Upper lobe of left lung (tissue), 6 donors: ENCODE results near the gene GNB5. TPM values are rescaled to one million over a fixed set of nuclear protein-coding genes. Genes with fewer than 3 reads are reported as not detected.

Experiments
- ATAC-seq, 2 donors: fragments of 200-7000 bp; cut with Tn5 transposase; one replicate each; pipeline ENCODE4 v1.9.1; 2022; ENCODE audit warnings: mild to moderate bottlenecking in 2 of 2, moderate library complexity in 2 of 2; ENCODE audit not compliant: low FRiP score in 2 of 2
- DNase-seq, 2 donors: peaks; one replicate each; pipeline ENCODE4 v3.0.0-alpha.2; 2019 to 2020
- H3K27ac ChIP-seq, 4 donors: fragments of 200-600 bp; sonication (generic); one replicate each; pipeline ENCODE4 v1.5.1; 2016 to 2019
- H3K27me3 ChIP-seq, 4 donors: fragments of 200-600 bp; sonication (generic); one replicate each; pipeline ENCODE4 v1.5.1; 2017 to 2019
- H3K36me3 ChIP-seq, 4 donors: fragments of 200-600 bp; sonication (generic); one replicate each; pipeline ENCODE4 v1.5.1; 2016 to 2019
- H3K4me1 ChIP-seq, 4 donors: fragments of 200-600 bp; sonication (generic); one replicate each; pipeline ENCODE4 v1.5.1; 2018 to 2019
- H3K4me3 ChIP-seq, 4 donors: fragments of 200-600 bp; sonication (generic); one replicate each; pipeline ENCODE4 v1.5.1; 2017 to 2019; ENCODE audit warnings: mild to moderate bottlenecking in 2 of 4, moderate library complexity in 1 of 4
- H3K9me3 ChIP-seq, 4 donors: fragments of 200-600 bp; sonication (generic); one replicate each; pipeline ENCODE4 v1.5.1; 2018 to 2019
- CTCF ChIP-seq, 6 experiments: fragments of 450-650 bp in 4 of 6; fragments of 200-600 bp in 2 of 6; sonication (generic) in 2 of 6; IDR thresholded peaks; one replicate each; pipeline ENCODE4 v1.5.1; 2016 to 2019; ENCODE audit warnings: antibody characterized with exemption in 6 of 6
- EP300 ChIP-seq, 4 donors: sonication (generic); formaldehyde crosslinking; IDR thresholded peaks; one replicate each; pipeline ENCODE4 v1.5.1; 2017; ENCODE audit warnings: antibody characterized with exemption in 4 of 4, control low read depth in 2 of 4
- POLR2A ChIP-seq, 4 donors: fragments of 450-650 bp; IDR thresholded peaks; one replicate each; pipeline ENCODE4 v1.5.1; 2016 to 2017; ENCODE audit warnings: antibody characterized with exemption in 4 of 4, mild to moderate bottlenecking in 2 of 4
- POLR2AphosphoS5 ChIP-seq, 2 donors: sonication (generic); formaldehyde crosslinking; IDR thresholded peaks; one replicate each; pipeline ENCODE4 v1.5.1; 2017; ENCODE audit warnings: antibody characterized with exemption in 2 of 2
- WGBS, 2 donors: methylation state at CpG; one replicate each; pipeline ENCODE4 v1.1.5; 2017 to 2018; 5-methylcytosine and 5-hydroxymethylcytosine counted together
- total RNA-seq, 6 donors: library from RNA; depleted of rRNA in 4 of 6; stranded (reverse); fragments of >200 nt in 4 of 6; gene quantifications; one replicate each; pipeline versions ENCODE4 v1.1.0 to v1.2.1, GENCODE V29; 2016 to 2021
- donor health status: DM: no; HTN: no; CAD: no; lungs with moderate emphysema.
- donor health status: DM: no; HTN: yes; CAD: no; lungs with severe emphysema.

Gene GNB5
- total RNA-seq, 6 donors from 2014 or later: 14.7 to 56.8 (median 31.0) TPM

GRCh38 chr15:52220937-52221660, 29.9 kb upstream of the GNB5 start:
- no peak for ATAC-seq
- no peak for TF ChIP-seq CTCF (IDR thresholded peaks at IDR 0.05)
- TF ChIP-seq POLR2AphosphoS5 (IDR thresholded peaks at IDR 0.05): no peak
- TF ChIP-seq EP300 (IDR thresholded peaks at IDR 0.05): no peak
- no peak for TF ChIP-seq POLR2A (IDR thresholded peaks at IDR 0.05)

GRCh38 chr15:52220251-52220650, 29.1 kb upstream of the GNB5 start:
- TF ChIP-seq EP300 (IDR thresholded peaks at IDR 0.05): no peak
- Histone ChIP-seq H3K4me1 (no peaks in the 10 kb centered on the region), H3K4me3 (no peak overlapping the region), H3K27ac (no peak overlapping the region), H3K9me3 (no peaks in the 10 kb centered on the region), H3K36me3 (peaks cover 0 to 13% (median 6%) of the 10 kb centered on the region in 4 donors), H3K27me3 (no peaks in the 10 kb centered on the region)
- WGBS, 2 donors: 82 to 86% methylated on average over 6 of the region's 6 CpGs
- DNase-seq: no peak
- ATAC-seq: no peak

More at GRCh38 chr15:52220937-52221660, 29.9 kb upstream of the GNB5 start:
- 74 to 75% methylated on average over 7 of the region's 7 CpGs for WGBS, 2 donors
- peaks cover 0 to 13% (median 6%) of the 10 kb centered on the region in 4 donors for H3K36me3 ChIP-seq
- no peak overlapping the region for H3K4me3 ChIP-seq
- H3K9me3 ChIP-seq: no peaks in the 10 kb centered on the region
- no peak for DNase-seq
- H3K4me1 ChIP-seq: no peaks in the 10 kb centered on the region
- H3K27ac ChIP-seq: no peak overlapping the region
- H3K27me3 ChIP-seq: no peaks in the 10 kb centered on the region

- Histone ChIP-seq H3K9me3 (no peaks in the 10 kb centered on the region), H3K4me1 (no peaks in the 10 kb centered on the region), H3K27ac (no peak overlapping the region), H3K27me3 (no peaks in the 10 kb centered on the region), H3K36me3 (peaks cover 0 to 10% (median 3%) of the 10 kb centered on the region in 4 donors), H3K4me3 (no peak overlapping the region)
- 98 to 100% methylated on average over 4 of the region's 4 CpGs for WGBS, 2 donors
- TF ChIP-seq EP300 (IDR thresholded peaks at IDR 0.05): no peak
- no peak for TF ChIP-seq POLR2AphosphoS5 (IDR thresholded peaks at IDR 0.05)
- no peak for TF ChIP-seq POLR2A (IDR thresholded peaks at IDR 0.05)
- TF ChIP-seq CTCF (IDR thresholded peaks at IDR 0.05): no peak
- DNase-seq (no peak), ATAC-seq (no peak)
Measured at GRCh38 chr15:52218816-52219215, 27.6 kb upstream of the GNB5 start.

GRCh38 chr15:52218371-52218770, 27.2 kb upstream of the GNB5 start:
- whole genome bisulfite sequencing, 2 donors: 65 to 68% methylated on average over 3 of the region's 3 CpGs

GRCh38 chr15:52217186-52217585, 26.0 kb upstream of the GNB5 start:
- DNase-seq: peak in 1 of 2 donors; percentile 31

More at GRCh38 chr15:52218371-52218770, 27.2 kb upstream of the GNB5 start:
- no peak for ATAC-seq
- Histone ChIP-seq H3K27ac (no peak overlapping the region), H3K27me3 (no peaks in the 10 kb centered on the region), H3K9me3 (no peaks in the 10 kb centered on the region), H3K36me3 (peaks cover 0 to 11% (median 4%) of the 10 kb centered on the region in 4 donors), H3K4me3 (no peak overlapping the region), H3K4me1 (no peaks in the 10 kb centered on the region)
- TF ChIP-seq CTCF (IDR thresholded peaks at IDR 0.05): no peak
- no peak for DNase-seq

More at GRCh38 chr15:52217186-52217585, 26.0 kb upstream of the GNB5 start:
- peaks cover 0 to 17% (median 4%) of the 10 kb centered on the region in 4 donors for H3K36me3 ChIP-seq
- no peak overlapping the region for H3K27ac ChIP-seq
- ATAC-seq: peak in 1 of 2 donors; percentile 44
- 82 to 85% methylated on average over 10 of the region's 10 CpGs for WGBS, 2 donors
- H3K27me3 ChIP-seq: no peaks in the 10 kb centered on the region
- TF ChIP-seq POLR2AphosphoS5 (IDR thresholded peaks at IDR 0.05): no peak
- no peak for TF ChIP-seq CTCF (IDR thresholded peaks at IDR 0.05)
- no peak for TF ChIP-seq EP300 (IDR thresholded peaks at IDR 0.05)
- no peak for TF ChIP-seq POLR2A (IDR thresholded peaks at IDR 0.05)
- no peaks in the 10 kb centered on the region for H3K9me3 ChIP-seq
- no peak overlapping the region for H3K4me3 ChIP-seq
- no peaks in the 10 kb centered on the region for H3K4me1 ChIP-seq
